Loucy (cell line): ENCODE data around the gene GSTT2.

Experiments
- H2AFZ ChIP-seq: fragments of 200-600 bp; sonication (generic); 2 replicates; pipeline ENCODE4 v1.6.0; 2016; ENCODE audit warnings: antibody characterized with exemption, mild to moderate bottlenecking, low read length, moderate library complexity
- H3F3A ChIP-seq: fragments of 200-600 bp; 2 replicates; pipeline ENCODE4 v1.6.0; 2016; ENCODE audit warnings: antibody characterized with exemption, low read depth, mild to moderate bottlenecking
- H3K27me3 ChIP-seq: fragments of 200-600 bp; sonication (generic); 2 replicates; pipeline ENCODE4 v1.6.1; 2014; ENCODE audit warnings: low read length, mild to moderate bottlenecking; ENCODE audit not compliant: insufficient read depth, poor library complexity, severe bottlenecking
- H3K36me3 ChIP-seq: fragments of 200-600 bp; sonication (generic); 2 replicates; pipeline ENCODE4 v1.6.1; 2016; ENCODE audit warnings: low read length; ENCODE audit not compliant: insufficient read depth
- H3K4me1 ChIP-seq: fragments of 200-600 bp; sonication (generic); 2 replicates; pipeline ENCODE4 v1.5.1; 2014; ENCODE audit warnings: low read length, mild to moderate bottlenecking; ENCODE audit not compliant: insufficient read depth, poor library complexity, severe bottlenecking
- H3K4me2 ChIP-seq: fragments of 200-600 bp; sonication (generic); 2 replicates; pipeline ENCODE4 v1.6.0; 2014; ENCODE audit warnings: antibody characterized with exemption, low read length, low read depth, mild to moderate bottlenecking; ENCODE audit not compliant: poor library complexity, severe bottlenecking
- H3K4me3 ChIP-seq: fragments of 200-600 bp; sonication (generic); 2 replicates; pipeline ENCODE4 v1.5.1; 2014; ENCODE audit warnings: low read length, mild to moderate bottlenecking, mixed read lengths; ENCODE audit not compliant: poor library complexity, severe bottlenecking
- H3K79me2 ChIP-seq: fragments of 200-600 bp; sonication (generic); 2 replicates; pipeline ENCODE4 v1.6.1; 2014; ENCODE audit warnings: low read length; ENCODE audit not compliant: insufficient read depth
- H3K9ac ChIP-seq: fragments of 200-600 bp; sonication (generic); 2 replicates; pipeline ENCODE4 v1.6.0; 2014; ENCODE audit warnings: mild to moderate bottlenecking, low read depth, low read length, moderate library complexity; ENCODE audit not compliant: poor library complexity, severe bottlenecking
- H3K9me2 ChIP-seq: fragments of 200-600 bp; sonication (generic); replicated peaks from 2 replicates; pipeline ENCODE4 v1.6.1; 2016; ENCODE audit warnings: low read depth, low read length, mixed read lengths
- H3K9me3 ChIP-seq: fragments of 200-600 bp; sonication (generic); 2 replicates; pipeline ENCODE4 v1.6.1; 2014; ENCODE audit warnings: mild to moderate bottlenecking, antibody characterized with exemption, low read length, low read depth; ENCODE audit not compliant: insufficient read depth
- H4K20me1 ChIP-seq: fragments of 200-600 bp; sonication (generic); 2 replicates; pipeline ENCODE4 v1.6.0; 2014; ENCODE audit warnings: antibody characterized with exemption, low read length, mild to moderate bottlenecking; ENCODE audit not compliant: insufficient read depth, poor library complexity, severe bottlenecking
- CTCF ChIP-seq: fragments of 200-600 bp; sonication (generic); conservative IDR thresholded peaks from 2 replicates; pipeline ENCODE4 v1.5.1; 2014; ENCODE audit warnings: mild to moderate bottlenecking, antibody characterized with exemption, low read length
- EZH2phosphoT487 ChIP-seq: fragments of 200-600 bp; IDR thresholded peaks from 2 replicates; pipeline ENCODE4 v1.6.1; 2018; ENCODE audit warnings: antibody characterized with exemption, mild to moderate bottlenecking, moderate library complexity, borderline replicate concordance

Gene GSTT2

DNA sequence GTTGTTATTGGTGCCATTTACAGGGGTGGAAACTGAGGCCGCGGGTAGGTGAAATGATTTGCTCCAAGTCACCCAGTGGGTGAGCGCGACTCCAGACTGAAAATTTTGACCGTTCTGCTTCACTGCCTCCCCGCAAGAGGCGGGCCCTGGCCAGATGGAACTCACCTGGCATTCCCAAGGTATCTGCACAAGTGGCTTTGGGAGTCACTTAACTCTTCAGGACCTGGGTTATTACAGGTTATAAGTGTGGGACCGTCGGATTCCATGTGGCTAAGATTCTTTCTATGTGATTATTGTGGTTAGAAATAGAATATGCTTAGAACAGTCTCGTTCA lies 31.8 kb downstream of the GSTT2 start:
- peaks cover 22% of the 10 kb centered on the region for H3K4me1 ChIP-seq
- no peaks in the 10 kb centered on the region for H3K36me3 ChIP-seq
- H4K20me1 ChIP-seq = peaks cover 15% of the 10 kb centered on the region
- H3K4me3 ChIP-seq = peak overlapping the region; percentile 94
- H3K27me3 ChIP-seq = no peaks in the 10 kb centered on the region
- TF ChIP-seq EZH2phosphoT487 (no peak), CTCF (no peak)
- H3K9me3 ChIP-seq = no peaks in the 10 kb centered on the region
- peak overlapping the region; percentile 92 for H3K4me2 ChIP-seq
- peak overlapping the region; percentile 91 for H2AFZ ChIP-seq
- no peaks in the 10 kb centered on the region for H3F3A ChIP-seq
- peaks cover 52% of the 10 kb centered on the region for H3K79me2 ChIP-seq
- H3K9me2 ChIP-seq = no peaks in the 10 kb centered on the region
- H3K9ac ChIP-seq = peak overlapping the region; percentile 68

DNA sequence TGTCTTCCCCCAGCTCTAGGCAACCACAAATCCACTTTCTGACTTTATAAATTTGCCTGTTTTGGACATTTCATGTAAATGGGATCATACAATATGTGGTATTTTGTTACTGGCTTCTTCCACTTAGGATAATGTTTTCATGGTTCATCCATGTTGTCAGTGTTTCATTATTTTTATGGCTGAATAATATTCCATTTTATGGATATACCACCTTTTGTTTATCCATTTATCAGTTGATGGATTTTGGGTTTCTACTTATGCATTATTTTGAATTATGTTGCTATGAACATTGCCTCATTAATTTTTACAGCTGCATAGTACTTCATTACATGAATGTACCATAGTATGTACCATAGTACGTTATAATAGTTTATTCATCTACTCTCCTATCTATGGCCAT lies 36.2 kb downstream of the GSTT2 start:
- Histone ChIP-seq H3K9ac (no peak overlapping the region), H3K9me3 (no peaks in the 10 kb centered on the region), H3K9me2 (no peaks in the 10 kb centered on the region), H3K79me2 (peaks cover 91% of the 10 kb centered on the region), H3K4me1 (peaks cover 38% of the 10 kb centered on the region), H3K4me2 (no peak overlapping the region), H3K4me3 (no peak overlapping the region), H2AFZ (no peak overlapping the region), H3K27me3 (no peaks in the 10 kb centered on the region), H3K36me3 (peaks cover 4% of the 10 kb centered on the region; the same call in 1 of the 2 replicates), H3F3A (no peaks in the 10 kb centered on the region), H4K20me1 (peaks cover 26% of the 10 kb centered on the region)
- no peak for TF ChIP-seq CTCF
- TF ChIP-seq EZH2phosphoT487 = no peak

- peaks cover 21% of the 10 kb centered on the region for H3K4me1 ChIP-seq
- H2AFZ ChIP-seq = no peak overlapping the region
- peaks cover 11% of the 10 kb centered on the region for H4K20me1 ChIP-seq
- H3K9me3 ChIP-seq = 0 out of 2 replicates have a peak, but pooled peaks cover 3% of the 10 kb centered on the region
- peaks cover 8% of the 10 kb centered on the region; the same call in 1 of the 2 replicates for H3K36me3 ChIP-seq
- H3K79me2 ChIP-seq = peaks cover 88% of the 10 kb centered on the region
- no peaks in the 10 kb centered on the region for H3K27me3 ChIP-seq
- H3K4me2 ChIP-seq = no peak overlapping the region
- no peaks in the 10 kb centered on the region for H3K9me2 ChIP-seq
- H3F3A ChIP-seq = no peaks in the 10 kb centered on the region
- TF ChIP-seq EZH2phosphoT487 (no peak), CTCF (no peak)
- H3K4me3 ChIP-seq = no peak overlapping the region
- H3K9ac ChIP-seq = no peak overlapping the region
Observed at GRCh38 chr22:24021304-24021703, 41.4 kb downstream of the GSTT2 start.
